ENCODE measurements around the gene CCDC9. TPM values are rescaled to one million over a fixed set of nuclear protein-coding genes. Genes with fewer than 3 reads are reported as not detected.
A peak's percentile ranks its signal among the peaks of the same experiment; 100 is the strongest.
"Not testable (repeated sequence)": the region's sequence is repeated elsewhere in the genome, so short reads cannot be mapped to it uniquely, and the experiment has no call there.

Gene CCDC9
- total and polyA plus RNA-seq, 2 of the 13 experiments (the other 11 are each of a cell fraction or from before 2014, with no cell fraction given) = 2.9 to 6.3 TPM

DNA sequence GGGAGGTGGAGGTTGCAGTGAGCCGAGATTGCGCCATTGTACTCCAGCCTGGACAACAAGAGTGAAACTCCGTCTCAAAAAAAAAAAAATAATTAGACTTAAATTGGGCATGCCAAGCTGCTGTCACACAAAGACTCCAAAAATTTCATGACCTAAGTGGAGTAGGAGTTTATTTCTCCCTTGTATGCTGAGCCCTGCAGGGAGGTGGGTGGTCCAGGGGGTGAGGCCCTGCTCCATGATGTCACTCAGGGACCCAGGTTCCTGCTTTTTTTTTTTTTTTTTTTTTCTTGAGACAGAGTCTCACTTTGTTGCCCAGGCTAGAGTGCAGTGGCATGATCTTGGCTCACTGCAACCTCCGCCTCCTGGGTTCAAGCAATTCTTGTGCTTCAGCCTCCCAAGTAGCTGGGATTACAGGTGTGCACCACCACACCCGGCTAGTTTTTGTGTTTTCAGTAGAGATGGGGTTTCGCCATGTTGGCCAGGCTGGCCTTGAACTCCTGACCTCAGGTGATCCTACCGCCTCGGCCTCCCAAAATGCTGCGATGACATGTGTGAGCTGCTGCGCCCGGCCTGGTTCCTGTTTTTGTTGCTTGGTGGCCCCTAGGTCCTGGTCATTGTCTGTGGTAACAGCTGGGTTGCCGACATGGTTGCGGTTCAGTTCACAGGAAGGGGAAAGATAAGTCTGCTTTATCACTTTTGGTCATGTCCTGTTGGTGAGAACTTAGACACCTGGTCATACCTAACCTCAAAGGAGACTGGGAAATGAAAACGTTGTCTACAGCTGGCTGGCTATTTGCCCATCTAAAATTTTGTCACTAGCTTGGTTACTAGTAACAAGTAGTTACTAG lies 5.8 kb downstream of the CCDC9 start:
- H3K36me3 ChIP-seq (replicated peaks in 1 of 2; ENCODE audit: control insufficient read depth in 1 of 2, insufficient read depth in 2 of 2, low read length in 2 of 2) = peaks cover 26 to 59% of the 10 kb centered on the region in 2 experiments
- H3K9ac ChIP-seq (ENCODE audit: insufficient read depth, low read depth, low read length); H3K27me3 ChIP-seq (ENCODE audit: control insufficient read depth in 1 of 2, insufficient read depth in 2 of 2, low read length in 2 of 2); CTCF ChIA-PET (ENCODE audit: low intra/inter-chr PET ratio, low total read pairs); H3K4me3 ChIP-seq (replicated peaks in 1 of 3; ENCODE audit: insufficient read depth in 1 of 3, low read depth in 2 of 3, low read length in 3 of 3); H2AFZ ChIP-seq (ENCODE audit: low read length); H4K20me1 ChIP-seq (ENCODE audit: insufficient read depth, low read length); FAIRE-seq; ATAC-seq; H3K4me2 ChIP-seq (ENCODE audit: low read depth, low read length); DNase-seq (ENCODE audit: low spot score); H3K9me3 ChIP-seq (ENCODE audit: low read length); BruUV-seq (replicated peaks); H3K27ac ChIP-seq (ENCODE audit: extremely low read length, insufficient read depth, low read length); in situ Hi-C loops (cut with HindIII; ENCODE audit: extremely low pct_ligation_motif_present, low pct_unique_long_range_greater_than_20kb); intact Hi-C loops (cut with micrococcal nuclease; ENCODE audit: unreplicated experiment): not testable (repeated sequence)
- WGBS (ENCODE audit: low lambda C conversion rate) = 96% methylated on average over 14 of the region's 14 CpGs
- H3K4me1 ChIP-seq (ENCODE audit: insufficient read depth, low read length) = peaks cover 19% of the 10 kb centered on the region
- peaks cover 15% of the 10 kb centered on the region for H3K79me2 ChIP-seq (ENCODE audit: insufficient read depth, low read length)
- peak; percentile 67 for TF ChIP-seq ZNF460 (CRISPR knock-in tag; IDR thresholded peaks at IDR 0.05; ENCODE audit: borderline replicate concordance)
- POLR2A ChIA-PET = interaction anchor here (0.5 to 1.3 kb wide), 3 partner anchors 12 to 167 kb away, joined by 3 to 5 read pairs (median 3); partner anchors contain the start of gene INAFM1

- in situ Hi-C loops (cut with HindIII; ENCODE audit: extremely low pct_ligation_motif_present, low pct_unique_long_range_greater_than_20kb) = no loop called here
- Histone ChIP-seq H3K9ac (ENCODE audit: insufficient read depth, low read depth, low read length) (no peak overlapping the region), H3K79me2 (ENCODE audit: insufficient read depth, low read length) (no peaks in the 10 kb centered on the region), H3K9me3 (ENCODE audit: low read length) (no peaks in the 10 kb centered on the region), H2AFZ (ENCODE audit: low read length) (no peak overlapping the region), H3K36me3 (replicated peaks in 1 of 2; ENCODE audit: control insufficient read depth in 1 of 2, insufficient read depth in 2 of 2, low read length in 2 of 2) (peaks cover 24 to 60% of the 10 kb centered on the region in 2 experiments), H3K4me1 (ENCODE audit: insufficient read depth, low read length) (no peaks in the 10 kb centered on the region), H3K4me2 (ENCODE audit: low read depth, low read length) (no peak overlapping the region), H4K20me1 (ENCODE audit: insufficient read depth, low read length) (no peaks in the 10 kb centered on the region), H3K27me3 (ENCODE audit: control insufficient read depth in 1 of 2, insufficient read depth in 2 of 2, low read length in 2 of 2) (no peaks in the 10 kb centered on the region), H3K27ac (ENCODE audit: extremely low read length, insufficient read depth, low read length) (no peak overlapping the region), H3K4me3 (replicated peaks in 1 of 3; ENCODE audit: insufficient read depth in 1 of 3, low read depth in 2 of 3, low read length in 3 of 3) (no peak overlapping the region)
- intact Hi-C loops (cut with micrococcal nuclease; ENCODE audit: unreplicated experiment) = no loop called here
- ChIA-PET POLR2A (no interaction called here), CTCF (ENCODE audit: low intra/inter-chr PET ratio, low total read pairs) (no interaction called here)
- no TSS peak for BruUV-seq (replicated peaks)
- no peak for FAIRE-seq
- no peak for DNase-seq (ENCODE audit: low spot score)
- WGBS (ENCODE audit: low lambda C conversion rate) = 99% methylated on average over 28 of the region's 30 CpGs
- ATAC-seq = no peak
- TF ChIP-seq, protein P1, sequence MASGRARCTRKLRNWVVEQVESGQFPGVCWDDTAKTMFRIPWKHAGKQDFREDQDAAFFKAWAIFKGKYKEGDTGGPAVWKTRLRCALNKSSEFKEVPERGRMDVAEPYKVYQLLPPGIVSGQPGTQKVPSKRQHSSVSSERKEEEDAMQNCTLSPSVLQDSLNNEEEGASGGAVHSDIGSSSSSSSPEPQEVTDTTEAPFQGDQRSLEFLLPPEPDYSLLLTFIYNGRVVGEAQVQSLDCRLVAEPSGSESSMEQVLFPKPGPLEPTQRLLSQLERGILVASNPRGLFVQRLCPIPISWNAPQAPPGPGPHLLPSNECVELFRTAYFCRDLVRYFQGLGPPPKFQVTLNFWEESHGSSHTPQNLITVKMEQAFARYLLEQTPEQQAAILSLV (CRISPR knock-in tag; IDR thresholded peaks at IDR 0.05; ENCODE audit: borderline replicate concordance) = no peak
- TF ChIP-seq RBFOX2 (IDR thresholded peaks at IDR 0.05; ENCODE audit: low read depth, low read length) (0 out of 2 replicates have a peak, but pooled peaks have one; percentile 26), ZNF317 (CRISPR knock-in tag; IDR thresholded peaks at IDR 0.05) (no peak), ZKSCAN1 (IDR thresholded peaks at IDR 0.05; ENCODE audit: low read length) (no peak), AGO2 (optimal IDR thresholded peaks at IDR 0.05; ENCODE audit: low read depth, low read length) (peak; percentile 63), ZFP82 (CRISPR knock-in tag; IDR thresholded peaks at IDR 0.05; ENCODE audit: borderline replicate concordance) (no peak)
Measured at GRCh38 chr19:47264629-47265028, 8.3 kb downstream of the CCDC9 start.
